Inferior parietal cortex (tissue), 1 donor: ENCODE data around the gene SMAD4.
A peak's percentile ranks its signal among the peaks of the same experiment; 100 is the strongest.
"Not testable (repeated sequence)": the region's sequence is repeated elsewhere in the genome, so short reads cannot be mapped to it uniquely, and the experiment has no call there.

ENCODE experiments used
- DNase-seq: peaks from one replicate; pipeline ENCODE4 v3.0.0-alpha.2; 2016; ENCODE audit errors: extremely low spot score

SMAD4 gene

DNA sequence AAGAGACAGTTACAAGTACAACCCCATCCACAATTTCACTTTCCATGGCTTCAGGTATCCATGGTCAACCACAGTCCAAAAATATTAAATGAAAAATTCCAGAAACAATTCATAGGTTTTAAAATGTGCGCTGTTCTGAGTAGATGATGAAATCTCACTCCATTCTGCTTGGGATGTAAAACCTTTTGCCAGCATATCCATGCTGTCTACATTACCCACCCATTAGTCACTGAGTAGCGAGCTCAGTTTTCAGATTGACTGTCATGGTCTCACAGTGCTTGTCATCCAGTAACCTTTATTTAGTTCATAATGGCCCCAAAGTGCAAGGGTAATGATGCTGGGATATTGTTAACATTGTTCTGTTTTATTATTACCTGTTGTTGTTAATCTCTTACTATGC, 40.5 kb downstream of the SMAD4 start:
- DNase-seq, result no peak

DNA sequence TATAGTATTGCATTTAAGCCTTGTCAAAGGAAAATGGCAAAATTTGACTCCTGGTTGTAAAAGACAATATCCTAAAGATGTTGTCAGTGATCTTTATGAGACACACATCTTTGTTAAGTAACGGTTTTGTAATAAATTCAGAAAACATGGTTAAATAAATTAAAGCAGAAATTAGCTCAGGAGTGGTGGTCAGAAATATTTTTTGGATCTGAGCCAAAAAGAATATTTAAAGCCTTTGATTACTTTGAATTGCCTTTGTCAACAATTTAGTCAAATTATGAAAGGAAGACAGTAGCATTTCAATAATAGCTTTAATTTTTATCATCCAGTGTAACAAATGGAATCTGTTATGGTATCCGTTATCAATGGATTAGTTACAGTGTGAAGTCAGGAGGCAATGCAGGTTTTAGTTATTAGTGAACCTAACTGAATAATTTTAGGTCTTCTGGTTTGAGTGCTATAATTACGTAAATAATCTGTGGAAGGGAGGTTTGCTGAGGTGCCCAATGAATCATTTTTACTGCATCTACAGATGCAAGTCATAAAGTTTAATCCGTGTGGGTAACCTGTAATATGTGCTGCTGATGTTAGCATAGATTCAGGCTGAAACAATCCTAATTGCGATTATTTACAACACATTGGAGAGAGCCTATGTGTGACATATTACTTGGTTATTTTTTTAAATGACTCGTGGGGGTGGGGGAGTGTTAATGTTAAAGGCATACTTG, 42.7 kb downstream of the SMAD4 start:
- no peak for DNase-seq

DNA sequence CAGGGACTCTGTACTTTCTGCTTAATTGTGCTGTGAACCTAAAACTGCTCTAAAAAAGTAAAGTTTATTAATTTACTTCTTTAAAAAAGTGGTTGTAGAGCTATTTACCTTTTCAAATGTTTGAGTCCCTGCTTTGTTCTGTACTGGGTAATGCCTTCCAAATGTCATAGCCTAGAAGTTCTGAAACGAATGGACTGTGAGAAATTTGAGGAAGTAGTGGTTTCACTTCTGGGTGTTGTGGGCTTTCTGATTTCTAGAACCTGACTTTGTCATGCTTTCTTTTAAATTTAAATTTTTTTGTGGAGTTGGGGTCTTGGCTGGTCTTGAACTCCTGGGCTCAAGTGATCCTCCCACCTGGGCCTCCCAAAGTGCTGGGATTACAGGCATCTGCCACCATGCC, 44.6 kb downstream of the SMAD4 start:
- DNase-seq, result no peak

DNA sequence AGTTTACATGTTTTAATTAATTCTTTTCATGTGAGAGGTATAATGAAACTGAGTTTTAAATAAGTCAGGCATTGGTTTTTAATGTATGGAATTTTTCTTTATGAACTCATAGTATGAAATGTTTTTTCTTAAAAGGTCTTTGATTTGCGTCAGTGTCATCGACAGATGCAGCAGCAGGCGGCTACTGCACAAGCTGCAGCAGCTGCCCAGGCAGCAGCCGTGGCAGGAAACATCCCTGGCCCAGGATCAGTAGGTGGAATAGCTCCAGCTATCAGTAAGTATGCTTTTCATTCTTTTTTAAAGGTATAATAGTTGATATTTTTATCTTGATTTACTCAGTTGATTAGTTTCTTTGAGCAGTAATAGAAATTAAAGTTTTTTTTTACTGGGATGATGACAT, 46.5 kb downstream of the SMAD4 start:
- no peak for DNase-seq

DNA sequence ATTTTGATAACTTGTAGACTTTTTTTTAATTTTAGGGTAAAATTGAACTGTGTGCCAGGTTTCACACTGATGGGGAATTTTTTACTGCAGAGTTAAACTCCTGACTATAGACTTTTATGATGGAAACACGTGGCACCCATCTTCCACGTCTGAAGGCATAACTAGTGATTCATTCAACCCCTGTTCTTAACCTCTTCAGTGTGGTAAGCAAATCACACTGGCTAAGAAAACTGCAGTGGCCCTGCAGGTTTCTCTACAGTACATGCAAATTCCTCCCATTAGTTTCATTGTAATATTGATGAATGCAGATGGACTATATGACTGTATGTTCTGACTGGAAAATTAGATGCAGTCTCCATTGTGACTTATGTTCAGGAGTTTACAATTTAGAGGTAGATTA, 47.2 kb downstream of the SMAD4 start:
- no peak for DNase-seq

DNA sequence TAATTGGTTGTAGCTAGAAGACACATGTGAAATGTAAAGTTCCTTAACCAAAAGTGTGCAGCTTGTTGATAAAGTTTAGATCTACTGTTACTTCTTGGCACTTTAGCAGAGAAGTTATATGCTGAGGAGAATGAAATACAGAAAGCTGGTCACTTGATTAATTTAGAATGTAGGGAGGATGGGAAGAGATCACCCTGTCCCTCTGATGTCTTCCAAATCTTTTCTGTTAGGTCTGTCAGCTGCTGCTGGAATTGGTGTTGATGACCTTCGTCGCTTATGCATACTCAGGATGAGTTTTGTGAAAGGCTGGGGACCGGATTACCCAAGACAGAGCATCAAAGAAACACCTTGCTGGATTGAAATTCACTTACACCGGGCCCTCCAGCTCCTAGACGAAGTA, 48.0 kb downstream of the SMAD4 start:
- no peak for DNase-seq

DNA sequence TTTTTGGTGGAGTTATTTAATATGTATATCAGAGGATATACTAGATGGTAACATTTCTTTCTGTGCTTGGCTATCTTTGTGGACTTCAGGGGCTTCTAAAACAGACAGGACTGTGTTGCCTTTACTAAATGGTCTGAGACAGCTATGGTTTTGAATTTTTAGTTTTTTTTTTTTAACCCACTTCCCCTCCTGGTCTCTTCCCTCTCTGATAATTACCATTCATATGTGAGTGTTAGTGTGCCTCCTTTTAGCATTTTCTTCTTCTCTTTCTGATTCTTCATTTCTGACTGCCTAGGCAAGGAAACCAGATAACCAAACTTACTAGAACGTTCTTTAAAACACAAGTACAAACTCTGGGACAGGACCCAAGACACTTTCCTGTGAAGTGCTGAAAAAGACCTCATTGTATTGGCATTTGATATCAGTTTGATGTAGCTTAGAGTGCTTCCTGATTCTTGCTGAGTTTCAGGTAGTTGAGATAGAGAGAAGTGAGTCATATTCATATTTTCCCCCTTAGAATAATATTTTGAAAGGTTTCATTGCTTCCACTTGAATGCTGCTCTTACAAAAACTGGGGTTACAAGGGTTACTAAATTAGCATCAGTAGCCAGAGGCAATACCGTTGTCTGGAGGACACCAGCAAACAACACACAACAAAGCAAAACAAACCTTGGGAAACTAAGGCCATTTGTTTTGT, 52.7 kb downstream of the SMAD4 start:
- DNase-seq, result no peak

DNA sequence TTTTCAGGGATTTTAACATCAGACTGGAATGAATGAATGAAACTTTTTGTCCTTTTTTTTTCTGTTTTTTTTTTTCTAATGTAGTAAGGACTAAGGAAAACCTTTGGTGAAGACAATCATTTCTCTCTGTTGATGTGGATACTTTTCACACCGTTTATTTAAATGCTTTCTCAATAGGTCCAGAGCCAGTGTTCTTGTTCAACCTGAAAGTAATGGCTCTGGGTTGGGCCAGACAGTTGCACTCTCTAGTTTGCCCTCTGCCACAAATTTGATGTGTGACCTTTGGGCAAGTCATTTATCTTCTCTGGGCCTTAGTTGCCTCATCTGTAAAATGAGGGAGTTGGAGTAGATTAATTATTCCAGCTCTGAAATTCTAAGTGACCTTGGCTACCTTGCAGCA, 53.4 kb downstream of the SMAD4 start:
- no peak for DNase-seq

DNA sequence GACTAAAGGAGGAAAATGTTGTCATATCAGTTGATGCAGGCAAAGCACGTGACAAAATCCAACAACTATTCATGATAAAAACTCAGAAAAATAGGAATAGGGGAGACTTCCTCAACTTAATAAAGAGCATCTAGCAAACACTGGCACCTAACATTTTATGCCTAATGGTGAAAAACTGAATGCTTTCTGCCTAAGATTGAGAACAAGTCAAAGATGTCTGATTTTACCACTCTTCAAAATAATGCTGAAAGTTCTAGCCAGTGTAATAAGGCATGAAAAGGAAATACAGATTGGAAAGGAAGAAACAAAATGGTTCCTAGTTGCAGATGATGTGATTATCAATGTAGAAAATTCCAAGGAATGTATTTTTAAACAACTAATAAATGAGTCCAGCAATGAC, 58.4 kb downstream of the SMAD4 start:
- DNase-seq, result no peak

DNA sequence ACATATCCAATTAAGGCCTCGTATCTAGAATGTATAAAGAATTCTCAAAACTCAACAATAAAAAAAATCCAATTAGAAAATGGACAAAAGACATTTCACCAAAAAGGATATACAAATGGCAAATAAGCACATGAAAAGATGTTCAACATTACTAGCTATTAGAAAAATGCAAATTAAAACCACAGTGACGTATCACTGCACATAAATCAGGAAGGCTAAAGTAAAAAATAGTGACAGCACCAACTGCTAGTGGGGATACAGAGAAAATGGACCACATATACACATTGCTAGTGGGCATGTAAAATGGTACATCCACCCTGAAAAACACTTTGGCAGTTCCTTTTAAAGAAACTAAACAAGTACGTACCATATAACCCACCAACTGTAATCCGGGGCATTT, 59.7 kb downstream of the SMAD4 start:
- DNase-seq, result no peak

DNA sequence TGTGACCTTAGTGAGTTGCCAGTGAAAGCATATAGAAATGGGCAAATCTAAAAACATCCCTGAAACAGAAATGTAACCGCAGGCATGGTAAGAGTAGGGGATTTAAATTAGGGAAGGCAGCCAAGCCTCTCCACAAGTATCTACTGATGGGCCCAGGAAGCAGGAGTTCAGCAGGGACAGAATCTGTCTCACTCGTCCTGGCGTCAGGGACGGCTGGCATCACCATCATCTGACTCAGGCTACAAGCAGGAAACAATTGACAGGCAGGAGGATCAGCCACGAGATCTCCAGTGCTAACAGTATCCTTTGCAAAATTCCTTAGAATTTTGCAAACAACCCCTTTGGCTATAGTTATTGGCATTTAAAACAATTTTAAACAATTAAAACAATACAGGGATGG, 61.3 kb downstream of the SMAD4 start:
- DNase-seq, result no peak

DNA sequence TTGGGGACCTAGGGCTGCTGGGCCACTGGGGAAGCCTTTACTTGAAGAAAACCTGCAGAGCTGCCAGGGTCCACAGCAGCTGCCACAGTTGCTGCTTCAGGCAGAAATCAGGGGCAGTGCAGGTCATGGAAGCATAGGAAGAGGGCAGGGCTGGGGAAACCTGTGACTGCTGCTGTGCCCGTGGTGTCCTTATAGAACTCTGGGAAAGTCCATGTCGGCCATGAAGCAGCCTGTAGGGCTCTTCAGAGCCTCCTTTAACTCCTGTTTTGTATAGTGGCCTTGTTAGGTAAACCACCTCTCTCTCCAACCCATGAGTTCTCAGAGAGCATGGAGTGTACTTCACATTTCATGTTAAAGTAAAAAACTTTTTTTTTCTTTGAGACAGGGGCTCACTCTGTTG, 62.1 kb downstream of the SMAD4 start:
- DNase-seq, result no peak

DNA sequence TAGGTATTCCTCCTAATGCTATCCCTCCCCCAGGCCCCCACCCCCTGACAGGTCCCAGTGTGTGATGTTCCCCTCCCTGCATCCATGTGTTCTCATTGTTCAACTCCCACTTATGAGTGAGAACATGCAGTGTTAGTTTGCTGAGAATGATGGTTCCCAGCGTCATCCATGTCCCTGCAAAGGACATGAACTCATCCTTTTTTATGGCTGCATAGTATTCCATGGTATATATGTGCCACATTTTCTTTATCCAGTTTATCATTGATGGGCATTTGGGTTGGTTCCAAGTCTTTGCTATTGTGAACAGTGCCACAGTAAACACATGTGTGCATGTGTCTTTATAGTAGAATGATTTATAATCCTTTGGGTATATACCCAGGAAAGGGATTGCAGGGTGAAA, 63.0 kb downstream of the SMAD4 start:
- DNase-seq, result not testable (repeated sequence)

DNA sequence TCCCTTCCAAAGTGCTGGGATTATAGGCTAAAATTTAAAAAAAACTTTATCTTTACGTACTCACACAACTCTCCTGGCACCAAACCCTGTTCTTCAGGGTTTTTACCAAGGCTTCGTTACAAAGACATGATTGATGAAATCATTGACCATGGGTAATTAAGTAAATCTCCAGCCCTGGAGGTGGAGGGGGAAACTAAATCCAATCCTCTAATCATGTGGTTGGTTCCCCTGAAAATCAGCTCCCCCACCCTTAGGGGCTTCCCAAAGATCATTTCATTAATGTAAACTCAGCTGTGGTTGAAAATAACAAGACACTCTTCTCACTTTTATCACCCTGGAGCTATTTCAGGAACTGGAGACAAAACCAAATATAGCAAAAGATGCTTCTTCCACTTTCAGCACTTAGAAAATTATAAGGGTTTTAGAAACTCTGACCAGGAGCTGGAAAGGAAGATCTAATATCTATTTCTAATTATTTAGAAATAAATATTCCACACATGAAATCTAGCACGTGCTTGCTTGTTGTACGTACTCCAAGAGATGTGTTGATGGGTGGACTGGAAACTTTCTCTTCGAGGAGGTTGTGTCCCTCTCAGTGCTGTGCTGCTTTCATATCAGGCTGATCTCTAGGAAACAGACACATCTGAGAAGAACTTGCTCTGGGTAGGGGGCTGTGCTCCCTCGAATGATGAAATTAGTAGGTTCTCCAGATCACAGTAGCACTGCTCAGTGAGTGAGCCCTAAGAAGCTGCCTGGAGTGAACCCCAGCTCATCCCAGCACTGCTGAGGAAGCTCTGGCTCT, 67.2 kb downstream of the SMAD4 start:
- no peak for DNase-seq

DNA sequence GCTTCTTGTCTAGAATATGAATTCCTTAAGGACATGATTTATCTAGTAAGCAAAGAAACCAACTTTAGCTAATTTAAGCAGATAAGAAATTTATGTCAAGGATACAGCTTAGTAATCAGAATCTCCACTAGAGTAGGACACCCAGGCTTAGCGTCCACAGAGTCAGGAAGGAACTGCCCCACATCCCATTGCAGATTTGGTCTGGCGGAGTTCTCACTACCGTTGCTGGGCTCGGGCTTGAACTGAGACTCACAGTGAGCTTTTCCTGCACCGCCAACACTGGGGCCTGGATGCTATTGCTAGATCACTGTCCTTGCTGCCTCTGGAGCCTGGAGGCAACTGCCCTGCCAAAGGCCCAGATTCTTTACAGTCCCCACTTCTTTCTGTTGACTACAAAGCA, 68.1 kb downstream of the SMAD4 start:
- DNase-seq, result no peak

DNA sequence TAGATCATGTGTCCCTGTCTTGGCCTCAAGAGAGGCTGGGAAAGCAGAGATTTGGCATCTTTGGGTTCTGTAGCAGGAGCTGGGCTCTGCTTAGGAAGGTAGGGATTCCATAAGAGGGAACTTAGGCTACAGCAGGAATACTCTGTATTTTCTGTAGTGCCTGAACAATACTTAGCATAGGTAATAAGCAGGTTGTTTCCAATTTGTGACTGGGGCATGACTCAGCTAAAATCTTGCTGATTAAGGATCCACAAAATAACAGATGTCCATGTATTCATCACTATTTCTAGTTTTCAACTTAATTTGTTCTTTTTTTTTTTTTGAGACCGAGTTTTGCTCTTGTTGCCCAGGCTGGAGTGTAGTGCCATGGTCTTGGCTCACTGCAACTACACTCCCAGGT, 68.5 kb downstream of the SMAD4 start:
- DNase-seq, result no peak

DNA sequence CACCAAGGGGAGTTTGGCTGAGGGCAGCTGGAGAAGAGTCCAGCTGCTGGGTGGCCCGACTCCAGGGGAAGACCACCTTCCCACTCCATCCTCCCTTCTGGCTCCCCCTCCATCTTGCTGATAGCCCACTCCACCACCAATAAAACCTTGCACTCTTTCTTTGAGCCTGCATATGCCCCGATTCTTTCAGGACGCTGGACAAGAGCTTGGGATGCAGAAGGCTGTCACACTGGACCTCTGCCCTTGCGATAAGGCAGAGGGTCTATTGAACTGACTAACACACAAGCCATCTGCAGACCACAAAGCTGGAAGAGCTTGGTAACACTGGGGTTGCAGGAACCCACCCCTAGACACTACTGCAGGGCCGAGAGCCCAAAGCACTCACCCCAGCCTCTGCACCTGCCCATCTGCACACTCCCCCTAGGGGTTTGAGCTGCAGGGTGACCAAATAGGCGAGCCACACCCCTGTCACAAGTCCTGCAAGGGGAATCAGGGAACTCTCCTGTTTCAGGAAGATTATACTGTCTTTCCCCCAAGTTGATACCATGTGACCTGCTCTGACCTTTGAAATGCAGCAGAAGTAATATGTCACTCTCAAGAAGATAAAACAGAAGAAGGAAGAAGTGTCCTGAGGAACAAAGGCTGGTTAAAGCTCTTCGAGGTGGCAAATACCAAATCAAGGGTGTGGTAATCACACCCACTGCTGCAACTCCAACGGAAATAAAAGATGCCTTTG, 70.5 kb downstream of the SMAD4 start:
- no peak for DNase-seq

DNA sequence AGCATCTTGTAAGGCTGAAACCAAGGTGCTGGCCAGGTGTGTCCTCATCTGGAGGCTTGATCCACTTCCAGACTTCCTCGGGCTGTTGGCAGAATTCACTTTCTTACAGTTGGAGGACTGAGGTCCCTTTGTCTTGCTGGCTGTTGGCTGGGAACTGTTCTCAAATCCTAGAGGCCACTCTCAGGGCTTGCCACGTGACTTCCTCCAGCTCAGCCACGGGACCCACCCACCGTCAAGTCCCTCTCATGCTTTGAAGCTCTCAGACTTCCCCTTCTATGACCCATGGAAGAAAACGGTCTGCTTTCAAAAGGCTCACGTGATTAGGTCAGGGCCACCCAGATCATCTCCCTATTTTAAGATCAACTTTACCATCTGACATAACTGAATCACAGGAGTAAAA, 77.1 kb downstream of the SMAD4 start:
- DNase-seq, result no peak

DNA sequence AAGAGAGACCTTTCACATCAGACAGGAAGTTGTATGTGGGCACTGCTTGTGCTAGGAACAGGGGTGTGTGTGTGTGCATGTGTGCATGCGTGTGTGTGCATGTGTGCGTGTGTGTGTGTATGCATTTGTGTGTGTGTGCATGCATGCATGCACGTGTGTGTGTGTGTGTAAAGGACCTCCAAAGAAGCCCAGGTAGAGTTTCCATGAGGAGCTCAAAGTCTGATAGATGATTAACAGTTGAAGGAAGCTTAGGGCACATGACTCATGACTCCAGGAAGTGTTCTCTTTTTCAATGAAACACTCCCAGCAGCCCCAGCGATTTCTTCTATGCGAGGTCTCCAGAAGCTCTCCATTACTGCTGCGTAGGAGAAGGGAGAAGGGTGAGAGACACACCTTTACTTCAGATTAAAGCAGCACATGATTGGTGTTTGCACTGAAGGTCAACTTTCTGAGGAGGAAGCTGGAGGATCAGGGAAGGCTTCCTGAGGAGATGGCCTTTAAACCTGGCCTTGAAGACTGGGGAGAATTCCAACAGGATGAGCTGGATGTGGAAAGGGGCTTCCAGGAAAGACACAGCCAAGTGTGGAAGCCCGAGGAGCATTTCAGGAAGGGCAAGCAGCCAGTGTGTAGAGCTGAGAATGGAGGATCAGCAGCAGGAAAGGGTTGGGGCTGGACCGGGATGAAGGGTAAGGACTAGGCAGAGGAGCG, 77.7 kb downstream of the SMAD4 start:
- no peak for DNase-seq

DNA sequence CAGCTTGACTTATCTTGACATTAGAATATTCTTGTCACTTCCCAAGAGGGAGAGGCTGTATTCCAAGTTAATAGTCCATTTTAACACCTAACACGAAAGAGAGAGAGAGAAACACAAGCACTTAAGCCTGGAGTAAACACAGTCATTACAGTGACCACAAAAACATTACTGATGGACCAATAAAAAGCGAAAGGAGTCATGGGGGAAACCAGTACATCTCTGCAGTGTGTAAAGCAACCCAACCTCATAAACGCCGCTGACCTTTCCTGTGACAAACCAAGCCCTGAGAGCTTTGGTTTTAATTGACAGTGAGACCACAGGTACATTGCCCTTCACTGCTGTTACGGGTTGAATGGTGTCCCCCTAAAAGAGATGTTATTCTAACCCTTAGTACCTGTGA, 78.3 kb downstream of the SMAD4 start:
- no peak for DNase-seq

DNA sequence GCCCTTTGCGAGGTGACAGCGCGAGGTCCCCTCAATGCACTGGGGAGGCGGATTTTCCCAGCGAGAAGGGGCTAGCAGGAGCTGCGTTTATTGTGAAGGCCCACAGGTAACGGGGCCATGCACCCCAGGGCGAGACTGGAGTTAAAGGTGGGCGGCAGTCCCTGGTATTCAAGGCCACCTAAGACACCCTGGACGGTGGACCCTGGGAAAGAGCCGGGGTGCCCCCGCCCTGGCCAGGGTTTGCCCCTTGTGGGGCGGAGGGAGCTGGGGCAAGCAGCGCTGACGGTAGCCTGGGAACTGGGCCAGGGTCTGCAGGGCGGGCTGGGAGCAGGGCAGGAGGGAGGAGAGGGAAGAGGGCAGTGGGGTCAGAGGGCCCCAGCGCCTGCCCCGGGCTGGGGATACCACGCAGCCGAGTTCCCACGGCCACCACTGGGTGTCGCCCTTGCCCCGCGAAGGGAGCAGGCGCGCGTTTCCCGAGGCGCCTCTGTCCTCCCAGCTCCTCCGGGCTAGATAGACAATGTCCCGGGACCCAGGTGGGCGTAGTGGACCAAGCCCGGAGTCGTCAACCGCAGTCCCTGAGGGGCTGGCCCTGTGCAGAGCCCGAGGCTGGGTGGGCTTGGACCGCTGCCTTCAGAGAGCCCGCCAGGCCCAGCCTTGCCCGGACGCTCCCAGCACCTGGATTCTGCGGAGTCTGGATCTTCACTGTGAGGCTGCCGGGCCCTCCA, 80.2 kb downstream of the SMAD4 start:
- peak; percentile 57 for DNase-seq
